ENCODE measurements around the gene ITGA2B.
"Not testable (repeated sequence)": the region's sequence is repeated elsewhere in the genome, so short reads cannot be mapped to it uniquely, and the experiment has no call there.

Gene ITGA2B

GRCh38 chr17:44390250-44390870, 911 bp upstream of the ITGA2B start:
- no peak for DNase-seq

DNA sequence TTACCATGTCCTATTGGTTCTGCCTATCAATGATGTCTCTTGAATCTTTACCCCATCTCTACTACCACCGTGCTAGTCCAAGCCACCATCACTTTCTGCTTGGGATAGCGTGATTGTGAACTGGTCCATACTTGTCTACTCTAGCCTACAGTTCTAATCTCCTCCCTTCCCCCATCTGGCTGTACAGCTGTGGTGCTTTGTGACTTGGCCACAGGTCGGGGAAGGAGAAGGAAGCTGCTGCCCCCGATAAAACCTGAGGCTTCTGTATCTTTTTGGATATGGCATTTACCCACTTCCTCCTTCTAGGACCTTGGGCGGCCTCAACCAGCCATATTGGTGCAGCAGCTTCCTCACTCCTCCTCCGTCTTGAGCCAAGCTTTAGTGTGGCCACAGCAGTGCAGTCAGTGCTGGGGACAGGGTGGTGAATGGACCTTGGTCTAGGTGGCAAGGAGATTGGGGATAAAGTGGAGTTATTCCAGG, 314 bp upstream of the ITGA2B start:
- DNase-seq = no peak

DNA sequence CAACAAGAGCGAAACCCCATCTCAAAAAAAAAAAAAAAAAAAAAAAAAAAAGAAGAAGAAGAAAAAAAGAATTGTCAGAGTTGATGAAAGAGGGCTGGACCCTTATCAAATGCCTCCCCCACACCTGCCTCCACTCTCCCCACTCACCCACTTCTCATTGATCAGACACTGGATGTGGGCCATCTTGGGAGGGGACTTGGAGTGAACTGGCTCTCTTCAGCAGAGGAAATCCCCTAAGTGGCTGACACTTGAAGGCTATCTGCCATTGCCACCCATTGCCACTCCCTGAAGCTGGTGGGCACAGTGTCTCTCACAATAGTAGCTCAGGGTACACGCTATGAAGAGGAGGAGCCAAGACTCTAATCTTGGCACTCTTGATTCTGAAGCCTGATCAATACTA, 1.6 kb downstream of the ITGA2B start:
- DNase-seq = no peak

DNA sequence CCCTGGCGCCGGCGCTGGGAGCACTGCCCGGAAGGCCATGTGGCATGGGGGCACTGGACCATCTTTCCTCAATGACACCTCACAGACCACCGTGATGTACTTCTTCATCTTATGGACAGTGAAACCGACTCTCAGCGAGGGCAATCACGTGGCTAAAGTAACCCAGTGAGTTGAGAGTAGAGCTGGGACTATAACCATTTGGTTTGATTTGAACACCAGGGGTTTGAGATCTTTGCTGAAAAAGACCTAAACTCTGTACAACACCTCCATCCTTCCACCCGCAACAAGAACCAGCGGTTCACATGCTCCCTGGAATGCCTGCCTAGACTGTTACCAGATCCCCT, 3.3 kb downstream of the ITGA2B start:
- DNase-seq = no peak

DNA sequence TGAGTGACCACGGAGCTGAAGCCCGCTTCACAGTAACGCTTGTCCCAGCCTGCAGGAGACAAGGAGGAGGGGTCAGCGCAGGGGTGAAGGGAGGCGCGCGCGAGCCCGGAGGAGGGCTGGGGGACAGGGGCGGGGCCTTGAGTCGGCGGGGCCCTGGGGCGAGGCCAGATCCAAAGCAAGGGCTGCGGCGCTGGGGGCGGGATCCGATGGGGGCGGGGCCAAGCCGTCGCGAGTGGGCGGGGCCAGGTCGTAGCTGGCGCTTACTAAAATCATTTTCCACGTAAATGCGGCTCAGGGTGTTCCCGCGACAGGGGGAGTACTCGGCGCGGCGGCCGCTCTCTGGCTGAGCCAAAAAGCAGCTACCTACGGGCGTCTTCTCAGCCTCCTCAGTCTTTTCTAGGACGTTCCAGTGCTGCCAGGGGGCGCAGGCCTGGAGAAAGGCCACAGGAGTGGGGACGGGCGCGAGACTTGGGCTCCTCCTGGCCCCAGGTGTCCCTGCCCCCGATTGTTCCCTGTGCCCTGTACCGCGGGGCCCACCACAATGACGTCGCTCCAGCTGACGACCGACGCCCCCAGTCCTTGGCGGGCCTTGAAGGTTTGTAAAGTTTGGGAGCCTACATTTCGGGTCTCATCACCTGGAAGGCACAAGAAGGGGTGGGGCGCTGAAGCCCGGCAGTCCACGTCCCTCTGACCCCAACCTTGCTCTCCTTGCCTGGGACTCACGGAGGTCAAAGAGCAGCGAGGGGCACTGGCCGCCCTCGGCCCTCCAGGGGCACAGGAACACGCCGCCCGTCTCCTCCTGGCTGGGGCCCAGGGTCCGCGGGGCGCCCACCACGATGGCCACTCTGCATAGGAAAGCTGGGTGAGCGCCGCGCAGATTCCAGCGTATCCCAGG, 3.9 kb downstream of the ITGA2B start:
- DNase-seq = peak; percentile 79

- no peak for DNase-seq
Observed at GRCh38 chr17:44384823-44385286, 4.6 kb downstream of the ITGA2B start.

GRCh38 chr17:44384281-44384822, 5.1 kb downstream of the ITGA2B start:
- no peak for DNase-seq

DNA sequence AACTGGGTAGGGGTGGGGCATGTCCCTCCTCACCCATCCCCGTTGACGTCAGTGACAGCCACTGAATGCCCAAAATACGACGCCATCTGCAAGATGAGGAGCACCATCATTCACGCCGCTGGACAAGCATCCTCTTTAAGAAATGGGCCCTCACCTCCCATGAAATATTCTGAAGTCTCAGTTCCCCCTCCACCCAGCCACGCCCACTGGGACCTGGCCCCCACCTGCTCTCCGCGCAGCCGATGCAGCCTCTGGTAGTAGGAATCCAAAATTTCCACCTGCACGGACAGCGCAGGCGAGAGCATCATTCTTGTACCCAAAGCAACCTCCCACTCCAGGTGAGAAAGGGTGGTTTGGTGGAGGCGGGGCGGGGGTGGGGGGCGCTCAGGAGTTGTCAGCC, 5.6 kb downstream of the ITGA2B start:
- DNase-seq = no peak

- no peak for DNase-seq
Observed at GRCh38 chr17:44383363-44383762, 6.1 kb downstream of the ITGA2B start.

- DNase-seq = no peak
Observed at GRCh38 chr17:44382917-44383316, 6.5 kb downstream of the ITGA2B start.

- DNase-seq = no peak
Observed at GRCh38 chr17:44381810-44382305, 7.6 kb downstream of the ITGA2B start.

GRCh38 chr17:44380767-44381166, 8.7 kb downstream of the ITGA2B start:
- no peak for DNase-seq

- no peak for DNase-seq
Observed at GRCh38 chr17:44379887-44380286, 9.6 kb downstream of the ITGA2B start.

GRCh38 chr17:44378171-44378705, 11.2 kb downstream of the ITGA2B start:
- no peak for DNase-seq

DNA sequence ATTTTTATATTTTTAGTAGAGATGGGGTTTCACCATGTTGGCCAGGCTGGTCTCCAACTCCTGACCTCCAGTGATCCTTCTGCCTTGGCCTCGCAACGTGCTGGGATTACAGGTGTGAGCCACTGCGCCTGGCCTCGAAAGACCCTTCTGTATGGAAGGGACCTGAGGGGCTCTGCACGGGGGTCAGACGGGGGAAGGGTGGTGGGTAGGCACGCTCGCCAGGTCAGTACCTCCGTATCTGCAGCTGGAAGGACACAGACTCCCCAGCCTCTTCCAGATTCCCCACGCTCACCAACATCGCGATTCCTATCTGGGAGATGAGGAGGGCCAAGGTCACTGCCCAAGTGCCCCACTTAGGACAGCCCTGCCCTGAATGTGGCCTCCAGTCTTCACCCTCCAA, 12.7 kb downstream of the ITGA2B start:
- DNase-seq = no peak

DNA sequence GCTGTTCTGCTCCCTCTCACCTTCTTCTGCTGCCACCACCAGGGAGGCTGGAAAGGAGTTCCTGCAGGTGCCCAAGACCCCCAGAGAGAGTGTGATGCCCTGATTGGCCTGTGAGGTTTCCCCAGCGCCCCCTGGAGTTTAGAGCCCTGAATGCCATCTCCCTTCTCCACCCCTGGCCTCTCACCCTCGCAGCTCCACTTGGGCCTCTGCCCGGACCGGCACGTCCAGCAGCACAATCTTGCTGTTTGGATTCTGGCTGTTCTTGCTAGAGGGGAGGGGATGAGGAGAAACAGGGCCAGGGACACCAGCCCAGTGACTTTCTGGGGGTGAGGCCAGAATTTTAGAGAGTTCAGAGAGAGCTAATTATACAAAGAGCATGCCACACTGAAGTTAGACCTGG, 13.3 kb downstream of the ITGA2B start:
- DNase-seq = no peak

DNA sequence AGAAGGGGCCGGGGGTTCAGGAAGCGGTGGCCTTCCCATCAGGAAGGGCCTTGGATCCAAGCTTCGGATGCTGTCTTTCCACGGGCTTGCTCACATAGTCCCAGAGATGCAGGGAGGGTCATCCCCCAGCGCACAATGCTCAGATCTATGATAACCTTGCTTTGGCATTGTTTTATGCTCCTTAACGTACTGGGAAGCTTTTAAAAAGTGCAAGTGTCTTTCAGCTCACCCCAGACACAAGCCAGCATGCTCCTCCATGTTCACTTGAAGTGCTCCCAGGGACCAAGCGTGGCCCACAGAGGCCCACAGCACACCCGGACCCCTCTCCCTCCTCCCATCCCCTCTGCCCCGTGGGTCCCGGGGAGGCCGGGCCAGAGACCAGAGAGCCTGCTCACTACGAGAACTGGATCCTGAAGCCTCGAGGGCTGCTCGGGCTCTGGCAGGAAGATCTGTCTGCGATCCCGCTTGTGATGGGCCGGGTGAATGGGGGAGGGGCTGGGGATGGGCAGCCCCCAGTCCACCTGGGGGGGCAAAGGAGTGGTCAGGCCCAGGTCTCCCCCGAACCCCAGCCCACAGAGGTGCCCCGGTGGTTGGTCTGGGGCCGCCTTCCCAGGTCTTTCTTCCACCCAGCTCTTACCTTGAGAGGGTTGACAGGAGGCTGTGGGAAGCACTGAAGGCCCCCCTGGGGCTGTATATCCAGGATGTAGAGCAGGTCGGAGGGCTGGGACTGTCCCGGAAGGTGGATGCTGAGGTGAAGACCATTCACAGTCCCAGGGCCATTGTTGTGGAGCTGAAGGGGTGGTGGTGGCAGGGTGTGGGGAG, 14.0 kb downstream of the ITGA2B start:
- DNase-seq = no peak

DNA sequence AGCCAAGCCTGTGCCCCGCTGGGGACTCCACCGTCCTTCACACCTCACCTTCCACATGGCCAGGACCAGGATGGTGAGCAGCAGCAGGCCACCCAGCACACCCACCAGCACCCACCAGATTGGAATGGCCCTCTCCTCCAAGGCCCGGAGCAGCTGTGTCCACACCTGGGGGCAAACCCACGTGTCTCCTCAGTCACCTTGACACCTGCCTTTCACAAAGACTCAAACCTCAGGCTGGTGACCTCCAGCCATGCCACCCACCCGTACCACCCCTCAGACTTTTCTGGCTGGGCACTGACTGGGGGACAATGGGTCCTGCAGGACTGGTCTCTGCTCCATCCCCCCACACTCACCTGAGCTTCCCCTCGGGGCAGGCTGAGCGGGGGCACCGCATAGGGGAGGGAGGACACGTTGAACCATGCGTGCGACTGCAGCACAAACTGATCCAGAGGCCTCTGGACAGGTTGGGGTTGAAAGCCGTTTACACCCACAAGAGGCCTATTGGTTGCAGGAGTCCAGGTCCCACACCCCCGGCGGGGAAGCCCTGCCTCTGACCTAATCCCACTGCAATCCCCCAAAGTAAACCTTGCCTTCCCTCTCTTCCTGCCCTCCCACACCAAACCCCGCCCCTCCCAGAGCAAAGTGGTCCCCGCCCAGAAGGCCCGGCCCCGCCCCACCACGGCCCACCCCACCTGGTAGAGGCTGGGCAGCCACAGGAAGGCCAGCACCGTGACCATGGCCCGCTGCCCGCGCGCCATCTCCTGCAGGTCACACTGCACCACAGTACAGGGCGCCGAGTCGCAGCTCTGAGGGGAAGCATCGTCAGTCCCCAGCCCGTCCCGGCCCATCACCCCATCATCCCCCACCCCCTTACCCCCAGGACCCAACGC, 14.9 kb downstream of the ITGA2B start:
- DNase-seq = no peak

- no peak for DNase-seq
Observed at GRCh38 chr17:44372036-44372435, 17.4 kb downstream of the ITGA2B start.

GRCh38 chr17:44369414-44370023, 19.9 kb downstream of the ITGA2B start:
- DNase-seq = not testable (repeated sequence)
